ENCODE measurements around the gene CTNNA3.

GRCh38 chr10:66187053-66187733 lies 1508.8 kb downstream of the CTNNA3 start:
- TF ChIP-seq CTCF (IDR thresholded peaks at IDR 0.05) (no peak), POLR2A (IDR thresholded peaks at IDR 0.05) (no peak)
